ENCODE measurements around the gene AGPS. TPM values are rescaled to one million over a fixed set of nuclear protein-coding genes. Genes with fewer than 3 reads are reported as not detected.
A peak's percentile ranks its signal among the peaks of the same experiment; 100 is the strongest.

The AGPS gene
- total and polyA plus RNA-seq, 7 donors, result 13.1 to 37.5 (median 22.0) TPM

DNA sequence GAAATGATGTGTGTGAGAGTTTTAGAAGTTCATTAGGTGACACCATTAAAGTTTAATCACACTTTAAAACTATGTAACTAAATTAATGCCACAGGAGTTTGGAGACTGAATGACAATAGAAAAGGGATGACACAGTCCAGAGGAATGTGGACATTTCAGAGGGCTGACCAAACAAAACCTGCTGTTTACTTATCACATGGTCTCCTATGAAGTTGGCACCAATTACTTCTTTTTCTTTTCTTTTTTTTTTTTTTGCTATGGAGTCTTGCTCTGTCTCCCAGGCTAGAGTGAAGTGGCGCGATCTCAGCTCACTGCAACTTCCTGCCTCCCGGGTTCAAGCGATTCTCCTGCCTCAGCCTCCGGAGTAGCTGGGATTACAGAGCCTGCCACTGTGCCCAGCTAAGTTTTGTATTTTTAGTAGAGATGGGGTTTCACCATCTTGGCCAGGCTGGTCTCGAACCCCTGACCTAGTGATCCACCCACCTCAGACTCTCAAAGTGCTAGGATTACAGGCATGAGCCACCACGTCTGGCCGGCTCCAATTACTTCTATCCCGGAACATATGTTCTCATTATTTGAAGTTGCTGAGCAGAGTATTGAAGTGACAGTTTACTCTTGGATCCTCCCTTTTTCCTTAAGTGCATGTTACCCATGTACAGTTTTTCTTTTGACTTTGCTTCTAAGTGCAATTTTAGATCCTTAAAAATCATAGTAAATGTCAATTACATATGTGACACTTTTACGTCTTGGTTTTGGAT is 4.3 kb downstream of the AGPS start:
- H3K36me3 ChIP-seq, result no peaks in the 10 kb centered on the region
- no peak overlapping the region for H3K4me3 ChIP-seq
- H3K9me3 ChIP-seq, result no peaks in the 10 kb centered on the region
- H3K27ac ChIP-seq, result peak overlapping the region in 3 of 4 donors; percentile 16 to 70 (median 58)
- TF ChIP-seq EP300 (IDR thresholded peaks at IDR 0.05) (no peak), POLR2AphosphoS5 (IDR thresholded peaks at IDR 0.05) (no peak), POLR2A (IDR thresholded peaks at IDR 0.05) (no peak)
- TF ChIP-seq, protein P1, sequence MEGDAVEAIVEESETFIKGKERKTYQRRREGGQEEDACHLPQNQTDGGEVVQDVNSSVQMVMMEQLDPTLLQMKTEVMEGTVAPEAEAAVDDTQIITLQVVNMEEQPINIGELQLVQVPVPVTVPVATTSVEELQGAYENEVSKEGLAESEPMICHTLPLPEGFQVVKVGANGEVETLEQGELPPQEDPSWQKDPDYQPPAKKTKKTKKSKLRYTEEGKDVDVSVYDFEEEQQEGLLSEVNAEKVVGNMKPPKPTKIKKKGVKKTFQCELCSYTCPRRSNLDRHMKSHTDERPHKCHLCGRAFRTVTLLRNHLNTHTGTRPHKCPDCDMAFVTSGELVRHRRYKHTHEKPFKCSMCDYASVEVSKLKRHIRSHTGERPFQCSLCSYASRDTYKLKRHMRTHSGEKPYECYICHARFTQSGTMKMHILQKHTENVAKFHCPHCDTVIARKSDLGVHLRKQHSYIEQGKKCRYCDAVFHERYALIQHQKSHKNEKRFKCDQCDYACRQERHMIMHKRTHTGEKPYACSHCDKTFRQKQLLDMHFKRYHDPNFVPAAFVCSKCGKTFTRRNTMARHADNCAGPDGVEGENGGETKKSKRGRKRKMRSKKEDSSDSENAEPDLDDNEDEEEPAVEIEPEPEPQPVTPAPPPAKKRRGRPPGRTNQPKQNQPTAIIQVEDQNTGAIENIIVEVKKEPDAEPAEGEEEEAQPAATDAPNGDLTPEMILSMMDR (IDR thresholded peaks at IDR 0.05), result no peak
- no peak for DNase-seq
- WGBS, 2 donors, result 85 to 87% methylated on average over 10 of the region's 10 CpGs
- intact Hi-C loops (cut with DNase I), result no loop called here
- H3K4me1 ChIP-seq, result peaks cover 0 to 83% (median 51%) of the 10 kb centered on the region in 4 donors
- H3K27me3 ChIP-seq, result no peaks in the 10 kb centered on the region

DNA sequence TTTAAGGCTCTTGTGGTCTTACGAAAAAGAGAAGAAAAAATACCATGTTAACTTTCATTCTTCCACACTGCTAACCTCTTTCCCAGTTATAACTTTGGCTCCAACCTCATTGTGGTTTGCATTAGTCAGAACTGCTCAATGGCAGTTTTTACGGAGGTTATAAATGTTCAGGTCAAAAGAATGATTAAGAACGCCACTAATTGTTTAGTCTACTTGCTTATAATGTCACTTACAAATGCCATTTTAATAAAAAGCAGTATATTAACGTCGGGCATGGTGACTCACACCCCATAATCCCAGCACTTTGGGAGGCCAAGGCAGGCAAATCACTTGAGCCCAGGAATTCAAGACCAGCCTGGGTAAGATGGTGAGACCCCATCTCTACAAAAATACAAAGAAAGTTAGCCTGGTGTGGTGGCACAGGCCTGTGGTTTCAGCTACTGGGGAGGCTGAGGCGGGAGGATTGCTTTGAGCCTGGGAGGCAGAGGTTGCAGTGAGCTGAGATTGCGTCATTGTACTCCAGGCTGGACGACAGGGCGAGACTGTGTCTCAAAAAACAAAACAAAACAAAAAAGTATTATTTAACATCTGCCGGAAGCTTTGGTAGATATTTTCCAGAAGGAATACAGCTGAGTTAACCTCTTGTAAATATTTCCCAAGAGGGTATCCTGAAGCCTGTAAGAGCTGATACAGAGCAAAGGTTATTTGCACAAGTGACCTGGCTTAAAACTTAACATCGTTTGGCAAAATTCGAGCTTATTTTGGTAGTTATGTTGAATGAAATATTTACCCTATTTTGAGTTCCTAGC is 5.1 kb downstream of the AGPS start:
- H3K27ac ChIP-seq, result peak overlapping the region; percentile 16 to 70 (median 46)
- H3K27me3 ChIP-seq, result no peaks in the 10 kb centered on the region
- TF ChIP-seq POLR2AphosphoS5 (IDR thresholded peaks at IDR 0.05), result peak; percentile 8 to 66 (median 39)
- TF ChIP-seq POLR2A (IDR thresholded peaks at IDR 0.05), result no peak
- H3K4me1 ChIP-seq, result peaks cover 0 to 82% (median 48%) of the 10 kb centered on the region in 4 donors
- intact Hi-C loops (cut with DNase I), result no loop called here
- DNase-seq, result peak; percentile 73
- WGBS, 2 donors, result 35 to 54% methylated on average over 12 of the region's 12 CpGs
- no peaks in the 10 kb centered on the region for H3K36me3 ChIP-seq
- H3K4me3 ChIP-seq, result no peak overlapping the region
- H3K9me3 ChIP-seq, result no peaks in the 10 kb centered on the region

- Histone ChIP-seq H3K27me3 (no peaks in the 10 kb centered on the region), H3K4me3 (no peak overlapping the region), H3K27ac (peak overlapping the region in 3 of 4 donors; percentile 34 to 70 (median 58)), H3K4me1 (peaks cover 0 to 88% (median 50%) of the 10 kb centered on the region in 4 donors), H3K36me3 (no peaks in the 10 kb centered on the region), H3K9me3 (no peaks in the 10 kb centered on the region)
- TF ChIP-seq, protein P1 (IDR thresholded peaks at IDR 0.05), result no peak
- TF ChIP-seq POLR2AphosphoS5 (IDR thresholded peaks at IDR 0.05), result no peak
- no peak for TF ChIP-seq EP300 (IDR thresholded peaks at IDR 0.05)
- TF ChIP-seq POLR2A (IDR thresholded peaks at IDR 0.05), result no peak
- WGBS, 2 donors, result 89 to 91% methylated on average over 1 of the region's 1 CpG
- DNase-seq, result no peak
- intact Hi-C loops (cut with DNase I), result no loop called here
These were observed 5.7 kb downstream of the AGPS start for GRCh38 chr2:177398290-177398683.

- Histone ChIP-seq H3K4me1 (peaks cover 0 to 90% (median 47%) of the 10 kb centered on the region in 4 donors), H3K27ac (peak overlapping the region in 1 of 4 donors; percentile 70), H3K4me3 (no peak overlapping the region), H3K36me3 (no peaks in the 10 kb centered on the region), H3K27me3 (no peaks in the 10 kb centered on the region), H3K9me3 (no peaks in the 10 kb centered on the region)
- 38 to 57% methylated on average over 1 of the region's 1 CpG for WGBS, 2 donors
- TF ChIP-seq, protein P1 (IDR thresholded peaks at IDR 0.05), result no peak
- TF ChIP-seq POLR2AphosphoS5 (IDR thresholded peaks at IDR 0.05) (no peak), POLR2A (IDR thresholded peaks at IDR 0.05) (no peak), EP300 (IDR thresholded peaks at IDR 0.05) (no peak)
- intact Hi-C loops (cut with DNase I), result no loop called here
- DNase-seq, result no peak
These were observed 6.2 kb downstream of the AGPS start for GRCh38 chr2:177398791-177399190.

- H3K36me3 ChIP-seq, result no peaks in the 10 kb centered on the region
- DNase-seq, result no peak
- H3K4me1 ChIP-seq, result peaks cover 0 to 90% (median 42%) of the 10 kb centered on the region in 4 donors
- TF ChIP-seq, protein P1 (IDR thresholded peaks at IDR 0.05), result no peak
- TF ChIP-seq EP300 (IDR thresholded peaks at IDR 0.05), result no peak
- no peak for TF ChIP-seq POLR2A (IDR thresholded peaks at IDR 0.05)
- no peak for TF ChIP-seq POLR2AphosphoS5 (IDR thresholded peaks at IDR 0.05)
- no peaks in the 10 kb centered on the region for H3K9me3 ChIP-seq
- peak overlapping the region in 1 of 4 donors; percentile 70 for H3K27ac ChIP-seq
- intact Hi-C loops (cut with DNase I), result no loop called here
- 44 to 48% methylated on average over 1 of the region's 1 CpG for WGBS, 2 donors
- H3K4me3 ChIP-seq, result no peak overlapping the region
- no peaks in the 10 kb centered on the region for H3K27me3 ChIP-seq
These were observed 6.8 kb downstream of the AGPS start for GRCh38 chr2:177399376-177399775.
